Measurements from ENCODE around the gene PROM1. TPM values are rescaled to one million over a fixed set of nuclear protein-coding genes. Genes with fewer than 3 reads are reported as not detected.

The PROM1 gene
- total and polyA plus RNA-seq, 2 of the 13 experiments (the other 11 are each of a cell fraction or from before 2014, with no cell fraction given), result 3.9 to 16.4 TPM

GRCh38 chr4:15938640-15939039, 145.2 kb downstream of the PROM1 start, which contains the start of gene FGFBP1 (continued):
- TF ChIP-seq ZXDC (CRISPR knock-in tag; IDR thresholded peaks at IDR 0.05) (no peak), ZFP90 (CRISPR knock-in tag; IDR thresholded peaks at IDR 0.05; ENCODE audit: borderline replicate concordance) (no peak), ZNF644 (CRISPR knock-in tag; IDR thresholded peaks at IDR 0.05; ENCODE audit: low read depth) (no peak), SKI (IDR thresholded peaks at IDR 0.05; ENCODE audit: partially characterized antibody) (no peak), ZNF10 (CRISPR knock-in tag; IDR thresholded peaks at IDR 0.05; ENCODE audit: borderline replicate concordance, low read depth) (no peak)

DNA sequence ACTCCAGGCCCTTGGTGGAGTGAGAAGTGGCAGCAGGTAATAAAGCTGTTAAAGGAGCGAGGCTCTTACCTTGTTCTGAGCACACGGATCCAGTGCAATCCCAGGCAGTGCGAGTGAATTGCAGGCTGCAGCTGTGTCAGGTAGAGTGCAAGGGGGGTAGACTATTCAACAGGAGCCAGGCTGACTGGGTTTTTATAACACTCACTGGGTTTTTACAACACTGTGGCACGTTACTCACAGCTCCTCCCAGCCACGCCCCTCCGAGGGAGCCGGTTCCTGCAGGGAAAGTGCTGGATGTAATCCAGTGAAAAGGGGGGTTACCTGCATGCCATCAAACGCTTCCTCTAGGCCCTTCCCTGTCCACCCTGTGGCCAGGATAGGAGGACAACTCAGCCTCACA, 145.6 kb downstream of the PROM1 start:
- no peak overlapping the region for H3K9ac ChIP-seq (ENCODE audit: insufficient read depth, low read depth, low read length)
- intact Hi-C loops (cut with micrococcal nuclease; ENCODE audit: unreplicated experiment) (no loop called here), in situ Hi-C loops (cut with HindIII; ENCODE audit: extremely low pct_ligation_motif_present, low pct_unique_long_range_greater_than_20kb) (no loop called here)
- no peaks in the 10 kb centered on the region for H4K20me1 ChIP-seq (ENCODE audit: insufficient read depth, low read length)
- H3K9me3 ChIP-seq (ENCODE audit: low read length), result no peaks in the 10 kb centered on the region
- no peaks in the 10 kb centered on the region for H3K79me2 ChIP-seq (ENCODE audit: insufficient read depth, low read length)
- no peak overlapping the region for H3K4me2 ChIP-seq (ENCODE audit: low read depth, low read length)
- ATAC-seq (no peak), FAIRE-seq (no peak), DNase-seq (ENCODE audit: low spot score) (no peak)
- POLR2A ChIA-PET, result no interaction called here
- TF ChIP-seq TIGD3 (CRISPR knock-in tag; IDR thresholded peaks at IDR 0.05; ENCODE audit: borderline replicate concordance) (no peak), ZNF747 (CRISPR knock-in tag; IDR thresholded peaks at IDR 0.05; ENCODE audit: borderline replicate concordance) (no peak), GABPB1 (CRISPR knock-in tag; IDR thresholded peaks at IDR 0.05) (no peak), MED8 (CRISPR knock-in tag; IDR thresholded peaks at IDR 0.05; ENCODE audit: insufficient replicate concordance) (no peak), MAF1 (CRISPR knock-in tag; IDR thresholded peaks at IDR 0.05; ENCODE audit: borderline replicate concordance) (no peak), ZFP37 (CRISPR knock-in tag; IDR thresholded peaks at IDR 0.05; ENCODE audit: borderline replicate concordance) (no peak), TCF7 (IDR thresholded peaks at IDR 0.05; ENCODE audit: low read depth) (no peak), ZNF605 (CRISPR knock-in tag; IDR thresholded peaks at IDR 0.05) (no peak), SRF (IDR thresholded peaks at IDR 0.05; ENCODE audit: low read depth, low read length) (no peak), ARID2 (CRISPR knock-in tag; IDR thresholded peaks at IDR 0.05; ENCODE audit: borderline replicate concordance) (no peak), RAD51 (IDR thresholded peaks at IDR 0.05; ENCODE audit: borderline replicate concordance) (no peak), SIN3A (IDR thresholded peaks at IDR 0.05; ENCODE audit: borderline replicate concordance, low read depth, low read length) (no peak), HCFC1 (IDR thresholded peaks at IDR 0.05; ENCODE audit: low read depth, low read length) (no peak), RBAK (CRISPR knock-in tag; IDR thresholded peaks at IDR 0.05) (no peak)
- TF ChIP-seq, protein P1, sequence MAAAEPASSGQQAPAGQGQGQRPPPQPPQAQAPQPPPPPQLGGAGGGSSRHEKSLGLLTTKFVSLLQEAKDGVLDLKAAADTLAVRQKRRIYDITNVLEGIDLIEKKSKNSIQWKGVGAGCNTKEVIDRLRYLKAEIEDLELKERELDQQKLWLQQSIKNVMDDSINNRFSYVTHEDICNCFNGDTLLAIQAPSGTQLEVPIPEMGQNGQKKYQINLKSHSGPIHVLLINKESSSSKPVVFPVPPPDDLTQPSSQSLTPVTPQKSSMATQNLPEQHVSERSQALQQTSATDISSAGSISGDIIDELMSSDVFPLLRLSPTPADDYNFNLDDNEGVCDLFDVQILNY (CRISPR knock-in tag; conservative IDR thresholded peaks at IDR 0.05), result no peak
- BruUV-seq (replicated peaks), result no TSS peak
- CTCF ChIA-PET (ENCODE audit: low intra/inter-chr PET ratio, low total read pairs), result no interaction called here
- H3K4me1 ChIP-seq (ENCODE audit: insufficient read depth, low read length), result no peaks in the 10 kb centered on the region
- H3K36me3 ChIP-seq (replicated peaks in 1 of 2; ENCODE audit: control insufficient read depth in 1 of 2, insufficient read depth in 2 of 2, low read length in 2 of 2), result no peaks in the 10 kb centered on the region
- peaks cover 2 to 11% of the 10 kb centered on the region in 2 experiments; a peak in 1 of 5 replicates for H3K27me3 ChIP-seq (ENCODE audit: control insufficient read depth in 1 of 2, insufficient read depth in 2 of 2, low read length in 2 of 2)
- H3K4me3 ChIP-seq (replicated peaks in 1 of 3; ENCODE audit: insufficient read depth in 1 of 3, low read depth in 2 of 3, low read length in 3 of 3), result no peak overlapping the region
- H2AFZ ChIP-seq (ENCODE audit: low read length), result no peak overlapping the region
- 14% methylated on average over 6 of the region's 8 CpGs for WGBS (ENCODE audit: low lambda C conversion rate)
- no peak overlapping the region for H3K27ac ChIP-seq (ENCODE audit: extremely low read length, insufficient read depth, low read length)

Data from HepG2 (cell line).